HG03066 (cell line): ENCODE results near the gene ADM2.

ENCODE experiments used
- ATAC-seq: cut with Tn5 transposase; IDR thresholded peaks from one replicate; pipeline ENCODE4 v1.9.1; 2021; ENCODE audit warnings: low read depth; ENCODE audit not compliant: unreplicated experiment

Gene ADM2

GRCh38 chr22:50523806-50524675 is 42.7 kb downstream of the ADM2 start:
- ATAC-seq = no peak

GRCh38 chr22:50524676-50525103 is 43.3 kb downstream of the ADM2 start:
- no peak for ATAC-seq

DNA sequence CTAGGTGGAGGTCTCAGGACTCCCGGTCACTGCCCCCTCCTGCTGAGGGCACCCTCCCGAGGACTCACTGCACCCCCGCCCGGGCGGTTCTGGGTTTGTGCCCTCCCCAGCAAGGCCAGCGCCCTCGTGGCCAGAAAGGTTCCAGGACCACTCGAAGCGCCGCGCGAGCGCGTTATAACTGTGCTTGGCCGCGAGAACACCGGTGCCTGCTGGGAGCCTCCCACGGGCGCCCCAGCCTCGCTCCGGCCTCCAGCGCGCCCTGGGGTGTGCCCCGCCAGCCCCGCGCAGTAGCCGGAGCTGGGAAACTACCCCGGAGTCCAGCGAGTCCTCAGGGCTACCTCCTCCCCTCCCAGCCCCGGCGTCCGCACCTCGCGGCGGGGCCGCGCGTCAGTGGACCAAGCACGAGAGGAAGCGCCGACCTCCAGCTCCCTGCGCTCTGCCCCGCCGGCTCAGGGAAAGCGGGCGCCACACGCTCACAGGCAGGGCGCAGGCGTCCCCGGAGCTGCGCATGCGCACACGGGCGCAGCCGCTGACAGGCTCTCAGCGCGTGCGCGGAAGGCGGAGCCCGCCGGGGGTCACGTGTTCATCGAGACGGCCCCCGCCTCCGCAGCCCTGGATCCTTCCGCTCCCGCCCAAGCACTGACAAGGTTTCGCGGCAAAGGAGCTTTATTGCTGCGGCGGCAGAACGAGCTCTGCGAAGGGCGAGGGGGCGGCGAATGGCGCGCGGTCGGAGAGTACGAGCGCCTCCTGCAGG is 43.9 kb downstream of the ADM2 start, which contains the start of gene SCO2:
Gene SCO2, minus strand, starts transcription at position 495 of the 754 bp plus-strand sequence. CDS start 1,187 bp downstream, outside the sequence.
- ATAC-seq = peak; percentile 36

GRCh38 chr22:50525858-50526107 is 44.4 kb downstream of the ADM2 start:
- peak; percentile 4 for ATAC-seq

- ATAC-seq = peak; percentile 26
Measured at GRCh38 chr22:50526108-50526833, 44.9 kb downstream of the ADM2 start.

DNA sequence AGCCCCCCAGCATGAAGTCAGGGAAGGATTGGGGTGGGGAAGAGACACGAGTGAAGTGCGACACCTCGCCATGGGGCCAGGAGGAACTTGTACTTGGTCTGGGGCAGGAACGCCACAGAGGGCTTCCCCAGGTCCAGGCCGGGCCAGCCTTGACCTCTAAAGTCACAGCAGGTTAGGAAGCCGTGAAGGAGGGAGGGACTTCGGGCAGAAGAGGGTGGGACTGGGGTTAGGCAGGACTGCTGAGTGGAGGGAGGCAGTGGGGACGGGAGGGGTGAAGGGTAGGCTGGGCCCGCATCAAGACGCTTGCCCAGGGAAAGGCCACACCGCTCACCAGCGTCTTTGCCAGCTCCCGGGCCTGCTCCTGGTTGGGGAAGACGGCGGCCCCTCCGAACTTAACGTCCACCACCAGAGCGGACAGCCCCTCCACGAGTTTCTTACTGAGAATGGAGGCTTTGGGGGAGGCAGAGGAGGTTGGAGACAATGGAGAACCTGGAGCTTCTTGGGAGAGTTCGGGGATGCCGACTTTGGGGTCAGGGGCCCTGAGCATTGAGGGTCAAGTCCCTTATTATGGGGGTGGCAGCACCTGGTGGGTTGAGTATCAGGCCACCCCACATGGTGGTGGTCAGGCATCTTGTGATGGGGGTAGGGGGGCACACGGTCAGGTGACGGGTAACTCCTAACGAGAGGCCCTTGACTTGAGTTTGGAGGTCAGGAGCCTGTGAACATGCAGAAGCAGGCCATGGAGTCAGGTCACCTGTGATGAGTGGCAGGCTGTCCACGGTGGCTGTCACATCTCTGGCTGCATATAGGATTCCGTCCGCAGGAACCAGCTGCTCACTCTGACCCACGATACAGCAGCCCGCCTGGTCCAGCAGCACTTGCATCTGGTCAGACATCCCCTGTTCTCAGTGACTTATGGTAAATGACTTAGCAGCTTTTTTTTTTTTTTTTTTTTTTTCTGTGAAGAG is 45.8 kb downstream of the ADM2 start:
- no peak for ATAC-seq

DNA sequence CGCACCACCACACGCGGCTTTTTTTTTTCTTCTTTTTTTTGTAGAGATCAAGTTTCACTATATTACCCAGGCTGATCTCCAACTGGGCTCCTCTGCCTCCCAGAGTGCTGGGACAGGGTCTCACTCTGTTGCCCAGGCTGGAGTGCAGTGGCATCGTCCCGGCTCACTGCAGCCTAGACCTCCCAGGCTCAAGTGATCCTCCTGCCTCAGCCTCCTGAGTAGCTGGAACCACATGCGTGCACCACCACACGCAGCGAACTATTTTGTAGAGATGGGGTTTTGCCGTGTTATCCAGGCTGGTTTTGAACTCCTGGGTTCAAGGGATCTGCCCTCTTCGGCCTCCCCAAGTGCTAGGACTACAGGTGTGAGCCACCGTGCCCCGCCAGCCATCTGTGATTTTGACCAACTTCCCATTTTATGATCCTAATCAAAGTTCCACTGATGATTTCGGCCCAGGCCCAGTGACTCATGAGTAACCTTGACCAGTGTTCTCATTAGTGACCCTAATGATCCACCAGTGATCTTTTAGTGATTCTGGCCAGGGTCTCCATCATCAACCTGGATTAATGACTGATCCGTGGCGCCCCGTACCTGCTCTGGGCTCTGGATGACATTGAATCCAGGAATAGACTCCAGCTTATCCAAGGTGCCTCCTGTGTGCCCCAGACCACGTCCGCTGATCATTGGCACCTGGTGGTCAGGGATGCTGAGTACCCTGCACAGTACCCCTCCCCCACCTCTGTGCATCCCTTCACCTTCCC is 46.8 kb downstream of the ADM2 start:
- ATAC-seq = no peak

DNA sequence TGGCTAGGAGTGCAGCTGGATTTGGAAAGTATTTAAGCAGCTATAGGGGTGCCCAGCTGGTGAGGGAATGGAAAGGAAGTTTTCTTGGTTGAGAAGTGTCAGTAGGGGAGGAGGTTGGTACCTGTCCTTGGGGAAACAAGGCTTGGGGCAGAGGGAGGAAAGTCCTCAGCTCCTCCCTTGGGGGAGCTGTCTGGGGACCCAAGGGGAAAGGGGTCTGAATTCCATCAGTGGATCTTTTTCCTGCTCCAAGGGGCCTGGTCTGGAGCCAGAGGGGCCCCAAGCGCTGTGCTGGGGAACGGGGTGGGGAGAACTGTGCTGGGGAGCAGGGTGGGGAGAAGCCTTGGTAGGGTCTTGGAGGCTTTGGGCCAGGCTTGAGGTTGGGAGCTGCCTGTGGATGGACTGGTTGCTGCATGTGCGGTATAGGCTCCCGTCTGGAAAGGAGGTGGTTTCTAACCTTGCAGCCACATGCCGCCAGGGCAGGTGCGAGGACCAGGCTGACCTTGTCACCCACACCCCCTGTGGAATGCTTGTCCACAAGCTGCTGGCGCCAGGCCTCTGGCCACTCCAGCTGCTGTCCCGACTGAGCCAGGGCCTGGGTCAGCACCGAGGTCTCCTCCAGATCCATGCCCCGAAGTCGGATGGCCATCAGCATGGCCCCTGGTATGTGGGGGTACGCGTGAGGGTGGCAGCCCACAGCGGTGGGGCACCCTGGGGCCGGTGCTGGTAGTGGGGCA is 47.5 kb downstream of the ADM2 start:
- no peak for ATAC-seq

GRCh38 chr22:50529416-50529896 is 48.1 kb downstream of the ADM2 start:
- ATAC-seq = no peak

GRCh38 chr22:50529897-50530579 is 48.7 kb downstream of the ADM2 start, which contains the start of gene TYMP:
TSS of gene TYMP (minus strand) at chr22:50530012. CDS start at chr22:50529709, 303 bp downstream.
- ATAC-seq = no peak

- ATAC-seq = no peak
Measured at GRCh38 chr22:50530580-50530876, 49.2 kb downstream of the ADM2 start.

DNA sequence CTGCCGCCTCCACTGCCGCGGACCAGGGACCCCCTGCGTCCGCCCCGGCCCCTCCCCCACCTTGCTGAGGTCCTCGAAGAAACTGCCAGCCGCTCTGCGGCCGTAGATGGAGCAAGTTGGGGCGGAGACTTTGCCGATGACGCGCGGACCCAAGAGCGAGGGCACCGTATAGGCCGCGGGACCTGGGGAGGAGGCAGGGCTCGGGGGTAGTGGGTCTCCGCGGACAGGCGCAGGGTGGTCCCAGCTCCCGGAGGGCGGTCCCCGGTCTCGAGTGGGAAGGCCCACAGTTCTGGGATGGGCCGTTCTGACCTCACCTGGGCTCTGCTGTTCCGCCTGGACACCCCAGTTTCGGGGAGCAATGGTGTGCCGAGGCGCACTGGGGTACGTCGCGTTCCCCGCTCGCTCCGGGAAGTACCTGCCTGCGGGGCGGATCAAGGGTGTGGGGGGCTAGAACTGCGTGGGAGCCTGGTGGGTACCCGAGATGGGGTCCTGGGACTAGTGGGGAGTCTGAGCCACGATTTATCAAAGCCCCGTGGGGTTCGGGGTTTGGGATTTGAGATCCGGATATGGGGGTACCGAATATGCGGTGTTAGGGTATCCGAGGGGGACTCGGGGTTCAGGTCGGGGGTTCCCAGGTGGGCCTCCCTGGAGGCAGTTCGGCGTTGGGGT is 49.7 kb downstream of the ADM2 start:
- no peak for ATAC-seq

DNA sequence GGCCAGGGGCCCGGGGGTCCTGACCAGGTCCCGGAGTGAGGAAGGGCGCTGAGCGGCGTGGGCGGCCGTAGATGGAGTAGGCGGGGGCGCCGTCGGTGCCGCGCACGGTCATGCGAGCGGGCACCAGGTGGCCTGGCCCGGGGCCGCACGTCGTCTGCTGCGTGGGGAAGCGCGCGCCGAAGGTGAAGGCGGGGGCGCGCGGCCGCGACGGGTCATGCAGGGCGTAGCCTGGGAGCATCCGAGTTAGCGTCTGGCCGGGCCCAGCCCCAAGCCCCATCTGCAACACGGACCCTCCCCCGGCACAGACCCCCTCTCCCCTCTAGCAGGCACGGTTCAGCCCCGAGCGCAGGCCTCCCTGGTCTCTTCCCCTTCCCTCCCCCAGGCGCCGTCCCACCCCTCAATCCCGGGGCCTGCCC is 50.2 kb downstream of the ADM2 start:
- no peak for ATAC-seq

GRCh38 chr22:50531962-50532674 is 50.8 kb downstream of the ADM2 start:
- ATAC-seq = no peak

DNA sequence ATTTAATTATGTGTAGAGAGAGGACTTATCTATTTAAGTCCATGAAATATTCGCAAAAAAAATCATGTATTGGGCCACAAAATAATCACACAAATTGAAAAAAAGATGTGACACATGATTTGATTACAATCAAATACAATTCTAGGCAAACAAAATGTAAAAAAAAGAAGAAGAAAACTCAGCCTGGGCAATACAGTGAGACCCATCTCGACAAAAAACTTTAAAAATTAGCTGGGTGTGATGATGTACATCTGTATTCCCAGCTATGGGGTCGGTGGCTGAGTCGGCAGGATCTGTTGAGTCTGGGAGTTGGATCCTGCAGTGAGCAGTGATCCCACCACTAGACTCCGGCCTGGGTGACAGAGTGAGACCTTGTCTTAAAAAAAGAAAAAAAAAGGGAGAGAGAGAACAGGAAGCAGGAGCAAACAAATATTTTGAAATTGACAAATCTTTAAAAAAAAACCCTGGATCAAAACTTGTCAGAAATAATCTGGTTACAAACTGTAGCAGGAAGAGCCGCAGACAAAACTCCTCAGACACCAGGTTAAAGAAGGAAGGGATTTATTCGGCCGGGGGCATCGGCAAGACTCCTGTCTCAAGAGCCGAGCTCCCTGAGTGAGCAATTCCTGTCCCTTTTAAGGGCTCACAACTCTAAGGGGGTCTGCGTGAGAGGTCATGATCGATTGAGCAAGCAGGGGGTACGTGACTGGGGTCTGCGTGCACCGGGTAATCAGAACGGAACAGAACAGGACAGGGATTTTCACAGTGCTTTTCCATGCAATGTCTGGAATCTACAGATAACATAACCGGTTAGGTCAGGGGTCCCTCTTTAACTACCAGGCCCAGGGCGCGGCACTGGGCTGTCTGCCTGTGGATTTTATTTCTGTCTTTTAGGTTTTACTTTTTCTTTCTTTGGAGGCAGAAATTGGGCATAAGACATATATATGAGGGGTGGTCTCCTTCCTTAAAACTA is 51.8 kb downstream of the ADM2 start:
- no peak for ATAC-seq
